Keratinocyte (primary cell): Measurements from ENCODE around the gene CDH13. TPM values are rescaled to one million over a fixed set of nuclear protein-coding genes. Genes with fewer than 3 reads are reported as not detected.

Experiments used
- DNase-seq: peaks from one replicate; pipeline ENCODE4 v3.0.0-alpha.2; 2011; ENCODE audit warnings: low read depth, missing footprints, low spot score
- FAIRE-seq: peaks from 2 replicates; lab custom pipeline; 2011; peaks lifted over from hg19 to GRCh38; lab: Jason Lieb, UNC
- H2AFZ ChIP-seq: 2 replicates; pipeline ENCODE4 v1.6.0; 2012; ENCODE audit warnings: low read length, control low read depth, inconsistent platforms; ENCODE audit not compliant: control insufficient read depth
- H3K27ac ChIP-seq: 2 replicates; pipeline ENCODE4 v1.5.1; 2011; ENCODE audit warnings: low read length; ENCODE audit not compliant: control insufficient read depth, insufficient read depth
- H3K27me3 ChIP-seq: 3 replicates; pipeline ENCODE4 v1.6.0; 2011; ENCODE audit warnings: low read length; ENCODE audit not compliant: control insufficient read depth, insufficient read depth; ENCODE audit errors: extremely low read depth
- H3K36me3 ChIP-seq, 2 experiments: 2 replicates in 1 of 2; 3 replicates in 1 of 2; pipeline ENCODE4 v1.5.1; 2011; ENCODE audit warnings: low read length in 2 of 2, mild to moderate bottlenecking in 1 of 2; ENCODE audit not compliant: control insufficient read depth in 2 of 2, insufficient read depth in 2 of 2; ENCODE audit errors: extremely low read depth in 1 of 2
- H3K4me1 ChIP-seq: 3 replicates; pipeline ENCODE4 v1.5.1; 2011; ENCODE audit warnings: low read length; ENCODE audit not compliant: control insufficient read depth, insufficient read depth; ENCODE audit errors: extremely low read depth
- H3K4me2 ChIP-seq: 3 replicates; pipeline ENCODE4 v1.6.0; 2011; ENCODE audit warnings: low read depth, low read length; ENCODE audit not compliant: control insufficient read depth, insufficient read depth; ENCODE audit errors: extremely low read depth
- H3K4me3 ChIP-seq, 3 experiments: fragments of 200-600 bp in 1 of 3; sonication (generic) in 1 of 3; 2 replicates in 2 of 3; 3 replicates in 1 of 3; pipeline ENCODE4 v1.5.1; 2011 to 2016; ENCODE audit warnings: low read length in 3 of 3, mild to moderate bottlenecking in 3 of 3, control low read depth in 2 of 3, inconsistent platforms in 1 of 3, low read depth in 1 of 3, mixed read lengths in 1 of 3, mixed run types in 1 of 3, moderate library complexity in 1 of 3; ENCODE audit not compliant: control insufficient read depth in 2 of 3, insufficient read depth in 2 of 3; ENCODE audit errors: extremely low read depth in 1 of 3
- H3K79me2 ChIP-seq: 2 replicates; pipeline ENCODE4 v1.6.0; 2012; ENCODE audit warnings: low read length; ENCODE audit not compliant: control insufficient read depth, insufficient read depth
- H3K9ac ChIP-seq: 3 replicates; pipeline ENCODE4 v1.6.0; 2011; ENCODE audit warnings: low read length; ENCODE audit not compliant: control insufficient read depth, insufficient read depth; ENCODE audit errors: extremely low read depth
- H3K9me1 ChIP-seq: 3 replicates; pipeline ENCODE4 v1.6.0; 2011; ENCODE audit warnings: low read length; ENCODE audit not compliant: control insufficient read depth, insufficient read depth; ENCODE audit errors: extremely low read depth
- H3K9me3 ChIP-seq: 2 replicates; pipeline ENCODE4 v1.5.1; 2012; ENCODE audit warnings: low read depth, low read length; ENCODE audit not compliant: control insufficient read depth
- H4K20me1 ChIP-seq: 3 replicates; pipeline ENCODE4 v1.6.0; 2011; ENCODE audit warnings: low read length; ENCODE audit not compliant: control insufficient read depth, insufficient read depth; ENCODE audit errors: extremely low read depth
- EZH2 ChIP-seq: IDR thresholded peaks from one replicate; pipeline ENCODE4 v1.6.1; 2012; ENCODE audit warnings: inconsistent platforms, mild to moderate bottlenecking, low read length, moderate library complexity
- dilution Hi-C: fragments of 300-500 bp; cut with MboI; formaldehyde crosslinking; loops from one replicate; pipeline ENCODE4 v1.7.0; 2020; ENCODE audit warnings: low sequenced_read_pairs; ENCODE audit not compliant: extremely low pct_ligation_motif_present
- polyA plus RNA-seq, 5 experiments: library from polyadenylated mRNA; depleted of rRNA in 3 of 5; stranded (reverse) in 3 of 5; stranded (forward) in 1 of 5; unstranded in 1 of 5; fragments of >200 nt; gene quantifications; 1 replicate in 1 of 5; 2 replicates in 3 of 5; 3 replicates in 1 of 5; pipeline versions ENCODE4 v1.2.1 to v1.2.3, GENCODE V29; 2011 to 2012; ENCODE audit warnings: missing spikeins in 2 of 5, low read depth in 1 of 5, low replicate concordance in 1 of 5
- TF ChIP-seq, protein P1 (sequence below), 3 experiments: IDR thresholded peaks in 1 of 3; conservative IDR thresholded peaks in 1 of 3; optimal IDR thresholded peaks in 1 of 3; 2 replicates in 2 of 3; 3 replicates in 1 of 3; pipeline versions ENCODE3 to v1.5.1; 2011; ENCODE audit warnings: low read length in 3 of 3, mild to moderate bottlenecking in 3 of 3, moderate library complexity in 2 of 3, control low read depth in 1 of 3, inconsistent platforms in 1 of 3; ENCODE audit not compliant: insufficient read depth in 2 of 3; ENCODE audit errors: extremely low read depth in 1 of 3

CDH13 gene
- polyA plus RNA-seq, 1 donor (not counting 4 experiments of a cell fraction or from before 2014, with no cell fraction given), result 111 TPM

GRCh38 chr16:83826146-83826913 lies 1199.6 kb downstream of the CDH13 start:
- dilution Hi-C loops, result no loop called here
- TF ChIP-seq, protein P1, sequence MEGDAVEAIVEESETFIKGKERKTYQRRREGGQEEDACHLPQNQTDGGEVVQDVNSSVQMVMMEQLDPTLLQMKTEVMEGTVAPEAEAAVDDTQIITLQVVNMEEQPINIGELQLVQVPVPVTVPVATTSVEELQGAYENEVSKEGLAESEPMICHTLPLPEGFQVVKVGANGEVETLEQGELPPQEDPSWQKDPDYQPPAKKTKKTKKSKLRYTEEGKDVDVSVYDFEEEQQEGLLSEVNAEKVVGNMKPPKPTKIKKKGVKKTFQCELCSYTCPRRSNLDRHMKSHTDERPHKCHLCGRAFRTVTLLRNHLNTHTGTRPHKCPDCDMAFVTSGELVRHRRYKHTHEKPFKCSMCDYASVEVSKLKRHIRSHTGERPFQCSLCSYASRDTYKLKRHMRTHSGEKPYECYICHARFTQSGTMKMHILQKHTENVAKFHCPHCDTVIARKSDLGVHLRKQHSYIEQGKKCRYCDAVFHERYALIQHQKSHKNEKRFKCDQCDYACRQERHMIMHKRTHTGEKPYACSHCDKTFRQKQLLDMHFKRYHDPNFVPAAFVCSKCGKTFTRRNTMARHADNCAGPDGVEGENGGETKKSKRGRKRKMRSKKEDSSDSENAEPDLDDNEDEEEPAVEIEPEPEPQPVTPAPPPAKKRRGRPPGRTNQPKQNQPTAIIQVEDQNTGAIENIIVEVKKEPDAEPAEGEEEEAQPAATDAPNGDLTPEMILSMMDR (optimal IDR thresholded peaks at IDR 0.05 in 1 of 3, IDR thresholded peaks at IDR 0.05 in 1 of 3, conservative IDR thresholded peaks at IDR 0.05 in 1 of 3; ENCODE audit: extremely low read depth in 1 of 3, insufficient read depth in 2 of 3, low read length in 3 of 3), result peak; percentile 87 to 96 (median 90)
- no peak for TF ChIP-seq EZH2
- Histone ChIP-seq H3K9me1 (no peaks in the 10 kb centered on the region), H3K9me3 (no peaks in the 10 kb centered on the region), H4K20me1 (no peaks in the 10 kb centered on the region), H3K27ac (no peak overlapping the region), H3K27me3 (peaks cover 2% of the 10 kb centered on the region), H2AFZ (peak overlapping the region; percentile 86), H3K4me1 (peaks cover 3% of the 10 kb centered on the region), H3K79me2 (no peaks in the 10 kb centered on the region), H3K36me3 (no peaks in the 10 kb centered on the region), H3K9ac (peak overlapping the region; percentile 9), H3K4me3 (peak overlapping the region in 1 of 3 experiments; percentile 39), H3K4me2 (peak overlapping the region; percentile 63)
- no peak for DNase-seq
- FAIRE-seq, result peak; percentile 95

DNA sequence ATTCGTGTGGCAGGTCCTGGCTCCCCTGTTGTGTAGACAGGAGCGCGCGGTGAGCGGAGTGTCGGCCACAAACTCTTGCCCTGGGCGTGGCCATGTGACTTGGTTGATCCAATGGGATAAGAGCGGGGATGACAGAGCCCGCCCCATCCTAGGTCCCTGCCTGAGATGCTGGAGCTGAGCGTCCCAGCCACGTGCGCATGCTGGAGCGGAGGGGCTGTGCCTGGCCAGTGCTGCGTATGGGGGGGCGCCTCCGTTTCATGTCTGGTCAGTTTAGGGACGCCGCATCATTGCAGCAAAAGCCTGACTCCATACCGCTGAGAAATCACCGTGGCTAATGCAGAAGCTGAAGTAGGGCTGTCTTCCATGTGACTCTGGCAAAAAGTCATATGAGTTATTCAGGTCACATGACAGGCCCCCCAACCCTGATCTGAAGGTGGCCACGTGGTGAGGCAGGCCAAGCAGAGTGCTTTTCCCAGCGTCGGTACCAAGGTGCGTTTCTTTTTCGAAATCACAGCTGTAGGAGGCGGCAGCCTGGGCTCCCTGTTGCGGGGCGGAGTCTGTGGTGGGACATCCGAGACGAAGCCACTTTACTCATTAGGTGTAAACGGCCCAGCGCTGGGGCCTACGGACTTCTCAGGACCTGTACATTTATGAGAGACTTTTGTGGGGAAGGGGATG lies 1203.5 kb downstream of the CDH13 start:
- H3K9ac ChIP-seq, result no peak overlapping the region
- H4K20me1 ChIP-seq, result no peaks in the 10 kb centered on the region
- no peak overlapping the region for H2AFZ ChIP-seq
- H3K4me3 ChIP-seq, result no peak overlapping the region
- H3K4me2 ChIP-seq, result no peak overlapping the region
- no peaks in the 10 kb centered on the region for H3K9me3 ChIP-seq
- H3K79me2 ChIP-seq, result no peaks in the 10 kb centered on the region
- H3K9me1 ChIP-seq, result no peaks in the 10 kb centered on the region
- peaks cover 3% of the 10 kb centered on the region for H3K4me1 ChIP-seq
- DNase-seq (no peak), FAIRE-seq (no peak)
- no peak overlapping the region for H3K27ac ChIP-seq
- dilution Hi-C loops, result no loop called here
- H3K27me3 ChIP-seq, result peaks cover 9% of the 10 kb centered on the region
- no peaks in the 10 kb centered on the region for H3K36me3 ChIP-seq
- TF ChIP-seq, protein P1 (optimal IDR thresholded peaks at IDR 0.05 in 1 of 3, IDR thresholded peaks at IDR 0.05 in 1 of 3, conservative IDR thresholded peaks at IDR 0.05 in 1 of 3; ENCODE audit: extremely low read depth in 1 of 3, insufficient read depth in 2 of 3, low read length in 3 of 3), result no peak
- no peak for TF ChIP-seq EZH2
